CD4-positive, alpha-beta T cell treated with Interleukin-15 for 1 hour (primary cell): ENCODE measurements around the gene POLR2H.
"Not testable (repeated sequence)": the region's sequence is repeated elsewhere in the genome, so short reads cannot be mapped to it uniquely, and the experiment has no call there.

ENCODE experiments used
- DNase-seq: peaks from one replicate; pipeline ENCODE4 v3.0.0-alpha.2; 2020

The POLR2H gene

GRCh38 chr3:184336547-184337398 lies 24.7 kb upstream of the POLR2H start:
- DNase-seq = no peak

- DNase-seq = no peak
These were observed 24.2 kb upstream of the POLR2H start, which contains the start of gene FAM131A for GRCh38 chr3:184337399-184337714. Gene FAM131A (plus strand): TSS chr3:184337600. CDS start chr3:184337631, 31 bp downstream.

GRCh38 chr3:184337981-184338380 lies 23.5 kb upstream of the POLR2H start:
- DNase-seq = no peak

GRCh38 chr3:184338511-184338945 lies 23.0 kb upstream of the POLR2H start:
- DNase-seq = peak; percentile 24

- DNase-seq = no peak
These were observed 22.5 kb upstream of the POLR2H start for GRCh38 chr3:184339001-184339400.

- not testable (repeated sequence) for DNase-seq
These were observed 21.9 kb upstream of the POLR2H start for GRCh38 chr3:184339451-184340135.

GRCh38 chr3:184341925-184342324 lies 19.6 kb upstream of the POLR2H start:
- no peak for DNase-seq

GRCh38 chr3:184343200-184343876 lies 18.2 kb upstream of the POLR2H start:
- DNase-seq = no peak

- DNase-seq = no peak
These were observed 16.8 kb upstream of the POLR2H start for GRCh38 chr3:184344579-184345316.

GRCh38 chr3:184345317-184346144 lies 16.0 kb upstream of the POLR2H start:
- DNase-seq = no peak

- no peak for DNase-seq
These were observed 14.9 kb upstream of the POLR2H start for GRCh38 chr3:184346480-184347190.

GRCh38 chr3:184347321-184348056 lies 14.0 kb upstream of the POLR2H start:
- DNase-seq = no peak

GRCh38 chr3:184348057-184348382 lies 13.5 kb upstream of the POLR2H start:
- DNase-seq = no peak

GRCh38 chr3:184349563-184350470 lies 11.7 kb upstream of the POLR2H start:
- DNase-seq = no peak

- DNase-seq = no peak
These were observed 10.9 kb upstream of the POLR2H start for GRCh38 chr3:184350618-184351017.

GRCh38 chr3:184351511-184352148 lies 9.9 kb upstream of the POLR2H start:
- DNase-seq = no peak

- no peak for DNase-seq
These were observed 9.2 kb upstream of the POLR2H start for GRCh38 chr3:184352149-184352785.

- no peak for DNase-seq
These were observed 8.5 kb upstream of the POLR2H start for GRCh38 chr3:184352897-184353545.
